Nephron progenitor cell (in vitro differentiated cells): ENCODE data around the gene KRT81.
"Not testable (repeated sequence)": the region's sequence is repeated elsewhere in the genome, so short reads cannot be mapped to it uniquely, and the experiment has no call there.

Source experiments
- DNase-seq: peaks from one replicate; pipeline ENCODE4 v3.0.0; 2021
- H3K27ac Mint-ChIP-seq: 2 replicates; pipeline ENCODE4 v1.8.0; 2021; ENCODE audit warnings: mild to moderate bottlenecking, moderate library complexity, mixed read lengths
- H3K27me3 Mint-ChIP-seq: 2 replicates; pipeline ENCODE4 v1.8.0; 2021; ENCODE audit warnings: mild to moderate bottlenecking, low read depth, mixed read lengths; ENCODE audit not compliant: poor library complexity
- H3K36me3 Mint-ChIP-seq: 2 replicates; pipeline ENCODE4 v1.8.0; 2021; ENCODE audit warnings: low read depth, mixed read lengths
- H3K4me1 Mint-ChIP-seq: 2 replicates; pipeline ENCODE4 v1.8.0; 2021; ENCODE audit warnings: mixed read lengths
- H3K4me3 Mint-ChIP-seq: 2 replicates; pipeline ENCODE4 v1.8.0; 2021; ENCODE audit warnings: mild to moderate bottlenecking, moderate library complexity, mixed read lengths
- H3K9me3 Mint-ChIP-seq: 2 replicates; pipeline ENCODE4 v1.8.0; 2021; ENCODE audit warnings: mild to moderate bottlenecking, moderate library complexity, mixed read lengths
- TF ChIP-seq, protein P1 (sequence below): fragments of 200-600 bp; sonication (generic); IDR thresholded peaks from 2 replicates; pipeline ENCODE4 v1.5.0; 2021; ENCODE audit warnings: antibody characterized with exemption

KRT81 gene

DNA sequence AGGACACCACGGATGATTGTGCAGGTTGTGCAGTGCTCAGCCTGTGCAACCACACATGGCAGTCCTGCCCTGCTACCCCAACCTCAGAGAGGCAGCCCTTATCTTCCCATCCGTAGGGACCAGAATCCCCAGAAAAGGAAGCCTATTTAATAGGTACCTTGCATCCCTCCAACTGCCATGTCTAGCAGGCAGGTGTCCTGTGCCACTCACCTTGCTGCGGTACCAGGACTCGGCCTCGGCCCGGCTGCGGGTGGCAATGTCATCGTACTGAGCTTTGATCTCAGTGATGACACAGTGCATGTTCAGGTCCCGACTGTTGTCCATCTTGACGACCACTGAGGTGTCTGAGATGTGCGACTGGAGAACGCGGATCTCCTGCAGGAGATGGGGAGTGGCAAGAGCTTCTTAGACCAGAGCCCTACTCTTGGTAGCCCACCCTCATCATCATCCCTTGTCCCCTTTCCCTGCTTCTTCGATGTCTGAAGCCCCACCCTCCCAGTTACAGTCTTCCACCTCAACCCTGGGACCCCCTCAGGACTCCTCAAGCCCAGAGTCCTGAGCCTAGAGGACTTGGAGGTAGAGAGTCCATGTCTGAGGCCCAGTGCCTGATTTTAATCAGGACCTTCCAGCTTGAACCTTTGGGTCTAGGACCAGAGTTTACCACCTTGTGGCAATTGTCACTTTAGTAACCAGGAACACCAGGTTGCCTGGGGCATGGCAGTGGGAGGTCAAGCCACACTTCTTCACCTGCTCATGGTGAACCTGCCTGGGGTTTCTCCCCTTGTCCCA is 37.7 kb downstream of the KRT81 start:
- Mint-ChIP-seq H3K36me3 (no peaks in the 10 kb centered on the region), H3K4me1 (peaks cover 26% of the 10 kb centered on the region), H3K27me3 (peaks cover 95% of the 10 kb centered on the region), H3K27ac (no peak overlapping the region), H3K9me3 (no peaks in the 10 kb centered on the region), H3K4me3 (no peak overlapping the region)
- DNase-seq: no peak
- TF ChIP-seq, protein P1, sequence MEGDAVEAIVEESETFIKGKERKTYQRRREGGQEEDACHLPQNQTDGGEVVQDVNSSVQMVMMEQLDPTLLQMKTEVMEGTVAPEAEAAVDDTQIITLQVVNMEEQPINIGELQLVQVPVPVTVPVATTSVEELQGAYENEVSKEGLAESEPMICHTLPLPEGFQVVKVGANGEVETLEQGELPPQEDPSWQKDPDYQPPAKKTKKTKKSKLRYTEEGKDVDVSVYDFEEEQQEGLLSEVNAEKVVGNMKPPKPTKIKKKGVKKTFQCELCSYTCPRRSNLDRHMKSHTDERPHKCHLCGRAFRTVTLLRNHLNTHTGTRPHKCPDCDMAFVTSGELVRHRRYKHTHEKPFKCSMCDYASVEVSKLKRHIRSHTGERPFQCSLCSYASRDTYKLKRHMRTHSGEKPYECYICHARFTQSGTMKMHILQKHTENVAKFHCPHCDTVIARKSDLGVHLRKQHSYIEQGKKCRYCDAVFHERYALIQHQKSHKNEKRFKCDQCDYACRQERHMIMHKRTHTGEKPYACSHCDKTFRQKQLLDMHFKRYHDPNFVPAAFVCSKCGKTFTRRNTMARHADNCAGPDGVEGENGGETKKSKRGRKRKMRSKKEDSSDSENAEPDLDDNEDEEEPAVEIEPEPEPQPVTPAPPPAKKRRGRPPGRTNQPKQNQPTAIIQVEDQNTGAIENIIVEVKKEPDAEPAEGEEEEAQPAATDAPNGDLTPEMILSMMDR: no peak

DNA sequence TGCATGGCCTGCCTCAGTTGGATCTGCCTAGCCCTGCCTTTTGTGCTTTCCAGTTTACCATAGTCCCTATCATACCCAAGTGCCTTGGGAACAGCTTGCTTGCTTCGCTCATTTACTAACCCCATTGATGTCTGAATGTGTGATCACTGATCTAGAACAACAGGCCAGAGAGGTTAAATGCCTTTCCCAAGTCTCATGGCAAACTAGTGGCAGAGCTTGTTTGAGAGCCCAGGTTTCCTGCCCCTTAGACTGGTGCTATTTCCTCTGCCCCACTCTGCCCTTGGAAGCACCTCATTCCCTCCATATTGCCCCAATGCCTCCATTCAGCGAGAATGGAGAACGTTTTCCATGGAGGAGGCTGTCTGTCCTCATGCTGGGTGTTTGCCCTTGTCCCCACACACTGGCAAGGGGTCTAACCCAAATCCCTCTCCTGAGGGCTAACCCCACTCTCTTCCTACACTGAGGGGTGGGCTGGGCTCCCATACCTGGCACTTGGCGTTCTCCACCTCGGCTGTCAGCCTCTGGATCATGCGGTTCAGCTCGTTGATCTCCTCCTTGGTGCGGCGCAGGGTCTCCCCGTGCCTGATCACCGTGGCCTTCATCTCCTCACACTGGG is 38.5 kb downstream of the KRT81 start:
- H3K36me3 Mint-ChIP-seq: no peaks in the 10 kb centered on the region
- H3K27me3 Mint-ChIP-seq: peaks cover 96% of the 10 kb centered on the region
- peaks cover 28% of the 10 kb centered on the region for H3K4me1 Mint-ChIP-seq
- no peak for DNase-seq
- H3K4me3 Mint-ChIP-seq: peak overlapping the region; percentile 30
- no peaks in the 10 kb centered on the region for H3K9me3 Mint-ChIP-seq
- H3K27ac Mint-ChIP-seq: no peak overlapping the region
- TF ChIP-seq, protein P1: no peak

DNA sequence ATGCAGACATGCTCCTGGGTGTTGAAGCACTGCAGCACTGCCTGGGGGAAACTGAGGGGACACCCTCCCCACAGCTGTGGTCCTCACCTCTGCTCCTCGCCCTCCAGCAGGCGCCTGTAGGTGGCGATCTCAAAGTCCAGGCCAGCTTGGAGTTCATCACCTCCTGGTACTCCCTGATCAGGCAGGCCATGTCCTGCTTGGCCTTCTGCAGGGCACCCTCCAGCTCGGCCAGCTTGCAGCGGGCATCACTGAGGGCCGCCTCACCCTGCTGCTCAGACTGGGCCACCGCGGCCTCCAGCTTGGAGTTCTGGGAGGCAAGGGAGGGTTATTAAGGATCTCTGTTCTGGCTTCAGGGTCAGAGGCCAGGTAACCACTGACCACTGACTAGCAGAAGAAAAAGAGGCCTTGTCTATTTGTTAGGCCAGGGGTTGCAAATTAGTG is 39.1 kb downstream of the KRT81 start:
- not testable (repeated sequence) for DNase-seq, H3K4me3 Mint-ChIP-seq, H3K27ac Mint-ChIP-seq, H3K9me3 Mint-ChIP-seq, H3K36me3 Mint-ChIP-seq
- TF ChIP-seq, protein P1: peak; percentile 22
- Mint-ChIP-seq H3K4me1 (peaks cover 35% of the 10 kb centered on the region), H3K27me3 (peaks cover 95% of the 10 kb centered on the region)

DNA sequence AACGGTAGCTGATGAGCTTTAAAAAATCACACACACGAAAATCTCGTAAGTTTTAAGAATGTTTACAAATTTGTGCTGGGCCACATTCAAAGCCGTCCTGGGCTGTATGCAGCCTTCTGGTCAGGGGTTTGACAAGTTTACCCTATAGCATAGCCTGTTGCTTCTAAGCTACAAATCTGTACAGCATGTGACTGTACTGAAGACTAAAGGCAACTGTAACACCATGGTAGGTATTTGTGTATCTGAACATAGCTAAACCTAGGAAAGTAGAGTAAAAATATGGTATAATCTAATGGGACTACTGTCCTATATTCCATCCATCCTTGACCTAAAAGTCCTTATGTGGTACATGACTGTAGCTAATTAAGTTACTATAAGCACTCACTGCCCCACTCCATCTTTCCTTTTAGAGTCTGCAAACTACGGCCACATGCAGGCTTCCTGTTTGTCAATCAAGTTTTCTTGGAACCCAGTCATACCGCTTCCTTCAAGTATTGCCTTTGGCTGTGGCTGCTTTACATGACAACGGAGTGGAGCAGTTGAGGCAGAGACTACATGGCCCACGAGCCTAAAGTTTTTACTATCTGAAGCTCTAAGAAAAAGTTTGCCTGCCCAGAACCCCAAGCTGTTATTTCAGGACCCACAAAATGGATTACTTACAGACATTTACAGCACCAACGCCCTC is 39.8 kb downstream of the KRT81 start:
- DNase-seq: no peak
- no peaks in the 10 kb centered on the region for H3K36me3 Mint-ChIP-seq
- peaks cover 88% of the 10 kb centered on the region for H3K27me3 Mint-ChIP-seq
- TF ChIP-seq, protein P1: no peak
- H3K4me1 Mint-ChIP-seq: peaks cover 42% of the 10 kb centered on the region
- no peak overlapping the region for H3K4me3 Mint-ChIP-seq
- no peaks in the 10 kb centered on the region for H3K9me3 Mint-ChIP-seq
- H3K27ac Mint-ChIP-seq: no peak overlapping the region

DNA sequence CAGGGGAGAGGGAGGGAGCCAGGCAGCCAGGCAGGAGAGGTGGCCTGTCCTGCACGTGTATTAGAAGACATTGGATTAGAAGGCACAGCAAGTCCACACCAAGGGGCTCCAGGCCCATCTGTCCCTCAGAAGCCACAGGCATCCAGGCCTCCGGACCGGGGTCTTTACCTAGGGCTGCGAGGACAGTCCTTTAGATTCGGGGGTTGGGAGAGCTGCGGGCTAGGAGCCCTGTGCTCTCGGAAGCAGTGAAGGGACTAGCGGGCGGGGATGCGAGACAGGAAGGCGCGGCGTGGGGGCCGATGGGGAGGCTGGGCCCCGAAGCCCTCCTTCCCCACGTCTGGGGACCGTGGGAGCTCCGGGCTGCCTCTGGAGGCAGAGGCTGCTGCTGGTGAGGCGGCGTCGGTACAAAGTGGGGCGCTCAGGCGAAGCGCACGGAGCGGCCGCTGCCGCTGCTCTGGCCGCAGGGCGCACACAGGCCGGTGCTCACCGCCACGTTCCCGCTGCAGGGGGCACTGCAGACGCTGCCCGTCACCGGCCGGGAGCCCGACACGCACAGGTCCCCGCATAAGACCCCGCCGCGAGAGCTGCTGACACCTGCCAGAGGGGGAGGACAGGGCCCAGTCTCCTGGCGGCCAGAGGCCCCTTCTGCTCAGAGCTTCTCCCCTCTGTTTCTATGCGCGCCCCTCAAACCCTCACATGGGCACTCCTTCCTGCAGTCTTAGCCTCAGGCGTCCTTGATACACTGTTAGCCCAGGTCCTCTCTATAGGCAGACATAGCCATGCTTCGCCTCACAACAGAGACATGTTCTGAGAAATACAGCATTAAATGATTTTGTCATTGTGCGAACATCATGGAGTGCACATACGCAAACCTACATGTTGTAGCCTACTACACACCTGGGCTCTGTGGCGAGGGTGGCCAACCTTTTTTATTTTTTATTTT is 41.0 kb downstream of the KRT81 start:
- no peaks in the 10 kb centered on the region for H3K36me3 Mint-ChIP-seq
- no peaks in the 10 kb centered on the region for H3K9me3 Mint-ChIP-seq
- H3K4me1 Mint-ChIP-seq: peaks cover 52% of the 10 kb centered on the region
- H3K4me3 Mint-ChIP-seq: peak overlapping the region; percentile 65
- peak; percentile 69 for DNase-seq
- peaks cover 80% of the 10 kb centered on the region for H3K27me3 Mint-ChIP-seq
- TF ChIP-seq, protein P1: peak; percentile 32
- no peak overlapping the region for H3K27ac Mint-ChIP-seq
